ENCODE results near the gene MSANTD7.

MSANTD7 gene

GRCh38 chr10:14880229-14880628, 42.1 kb downstream of the MSANTD7 start:
- in situ Hi-C loops (cut with MboI; ENCODE audit: low pct_unique_long_range_greater_than_20kb, low sequenced_read_pairs, unreplicated experiment) = no loop called here
- TF ChIP-seq CTCF (IDR thresholded peaks at IDR 0.05; ENCODE audit: extremely low read depth, insufficient read depth, missing control alignments) = no peak

GRCh38 chr10:14884082-14884481, 46.0 kb downstream of the MSANTD7 start:
- in situ Hi-C loops (cut with MboI; ENCODE audit: low pct_unique_long_range_greater_than_20kb, low sequenced_read_pairs, unreplicated experiment) = no loop called here
- no peak for TF ChIP-seq CTCF (IDR thresholded peaks at IDR 0.05; ENCODE audit: extremely low read depth, insufficient read depth, missing control alignments)
- no peak for DNase-seq (ENCODE audit: low spot score)

More at GRCh38 chr10:14880229-14880628, 42.1 kb downstream of the MSANTD7 start:
- DNase-seq (ENCODE audit: low spot score) = no peak

Measured in GM13977 (cell line).